GM12878 (cell line): ENCODE data around the gene PARP2. TPM values are rescaled to one million over a fixed set of nuclear protein-coding genes. Genes with fewer than 3 reads are reported as not detected.
A peak's percentile ranks its signal among the peaks of the same experiment; 100 is the strongest.

Experiments
- ATAC-seq: fragments of 200-7000 bp; cut with Tn5 transposase; 3 replicates; pipeline ENCODE4 v1.9.1; 2020; ENCODE audit warnings: mild to moderate bottlenecking, moderate library complexity
- BruUV-seq: library from RNA; stranded (reverse); fragments of 400-500 nt; replicated peaks from 2 replicates; lab custom pipeline; 2021; lab: Mats Ljungman, UMichigan
- CTCF ChIA-PET: fragments of 300-600 bp; sonication (Branson Sonifier 250); formaldehyde crosslinking; extraction: SDS; loops from one replicate; lab custom pipeline; 2021; ENCODE audit warnings: inconsistent platforms; lab: Yijun Ruan, JAX
- POLR2A ChIA-PET: fragments of 350-600 bp; formaldehyde crosslinking; extraction: SDS; loops from one replicate; lab custom pipeline; 2021; ENCODE audit warnings: inconsistent platforms; lab: Charles Lee
- RAD21 ChIA-PET: fragments of 300-600 bp; sonication (Branson Sonifier 250); formaldehyde crosslinking; loops from one replicate; lab custom pipeline; 2023; ENCODE audit warnings: antibody characterized with exemption; ENCODE audit not compliant: unreplicated experiment; lab: Charles Lee
- SMC1A ChIA-PET: fragments of 300-600 bp; sonication (Branson Sonifier 250); formaldehyde crosslinking; loops from one replicate; lab custom pipeline; 2023; ENCODE audit not compliant: unreplicated experiment, uncharacterized antibody; lab: Charles Lee
- DNase-seq: peaks from one replicate; pipeline ENCODE4 v3.0.0-alpha.2; 2011; ENCODE audit warnings: low read depth, low spot score
- FAIRE-seq: peaks from 3 replicates; lab custom pipeline; 2011; peaks lifted over from hg19 to GRCh38; lab: Jason Lieb, UNC
- H2AFZ ChIP-seq: 2 replicates; pipeline ENCODE4 v1.6.0; 2011; ENCODE audit warnings: low read depth, low read length, control low read depth; ENCODE audit not compliant: control insufficient read depth
- H3K27ac ChIP-seq: 2 replicates; pipeline ENCODE4 v1.5.1; 2011; ENCODE audit warnings: control low read depth; ENCODE audit not compliant: control insufficient read depth, insufficient read depth
- H3K27me3 ChIP-seq, 2 experiments: replicated peaks in 1 of 2; 2 replicates each; pipeline versions ENCODE4 v1.6.0 to v1.6.1; 2011; ENCODE audit warnings: low read length in 1 of 2; ENCODE audit not compliant: control insufficient read depth in 2 of 2, insufficient read depth in 2 of 2
- H3K36me3 ChIP-seq, 2 experiments: 2 replicates each; pipeline ENCODE4 v1.5.1; 2011; ENCODE audit warnings: low read length in 1 of 2; ENCODE audit not compliant: control insufficient read depth in 2 of 2, insufficient read depth in 2 of 2
- H3K4me1 ChIP-seq: 2 replicates; pipeline ENCODE4 v1.6.1; 2011; ENCODE audit warnings: mild to moderate bottlenecking, low read length, moderate library complexity, mixed read lengths; ENCODE audit not compliant: control insufficient read depth, insufficient read depth
- H3K4me2 ChIP-seq: 2 replicates; pipeline ENCODE4 v1.6.0; 2011; ENCODE audit warnings: control low read depth; ENCODE audit not compliant: control insufficient read depth, insufficient read depth
- H3K4me3 ChIP-seq: fragments of 200-600 bp; sonication (generic); 2 replicates; pipeline ENCODE4 v1.5.1; 2016
- H3K79me2 ChIP-seq: 2 replicates; pipeline ENCODE4 v1.6.0; 2011; ENCODE audit warnings: low read length; ENCODE audit not compliant: control insufficient read depth, insufficient read depth
- H3K9ac ChIP-seq: 2 replicates; pipeline ENCODE4 v1.8.0; 2011; ENCODE audit warnings: low read length, control low read depth, mixed read lengths; ENCODE audit not compliant: control insufficient read depth, insufficient read depth
- H3K9me3 ChIP-seq: replicated peaks from 3 replicates; pipeline ENCODE4 v1.5.1; 2011; ENCODE audit warnings: mild to moderate bottlenecking, low read length; ENCODE audit not compliant: control insufficient read depth, insufficient read depth
- H4K20me1 ChIP-seq: 2 replicates; pipeline ENCODE4 v1.6.0; 2011; ENCODE audit not compliant: control insufficient read depth, insufficient read depth
- MEF2A ChIP-seq: IDR thresholded peaks from 2 replicates; pipeline ENCODE4 v1.6.1; 2011; ENCODE audit warnings: low read depth, mild to moderate bottlenecking, low read length, moderate library complexity; ENCODE audit not compliant: insufficient read depth
- WGBS: methylation state at CpG from one replicate; pipeline ENCODE4 v1.1.6; 2016; ENCODE audit warnings: low lambda C conversion rate; ENCODE audit not compliant: insufficient replicate concordance, insufficient coverage; ENCODE audit errors: missing lambda C conversion rate; 5-methylcytosine and 5-hydroxymethylcytosine counted together
- in situ Hi-C: fragments of 300-500 bp; cut with MboI; formaldehyde crosslinking; loops from 9 replicates; pipeline ENCODE4 v1.14.3; 2018; ENCODE audit warnings: mixed read lengths
- intact Hi-C: fragments of 100-400 bp; cut with micrococcal nuclease; formaldehyde crosslinking; loops from one replicate; pipeline ENCODE4 v1.14.2; 2022; ENCODE audit not compliant: unreplicated experiment
- polyA plus RNA-seq, 11 experiments: library from polyadenylated mRNA; depleted of rRNA in 4 of 11; unstranded in 6 of 11; stranded (reverse) in 5 of 11; fragments of >200 nt; fragmentation: Nextera tagmentation in 4 of 11; fragmentation: Illumina TruSeq in 1 of 11; extraction: Ambion mirVana in 4 of 11; extraction: Trizol in 1 of 11; gene quantifications; 1 replicate in 1 of 11; 2 replicates in 10 of 11; pipeline versions ENCODE4 v1.2.1 to v1.2.3, GENCODE V29; 2011 to 2016; ENCODE audit warnings: inconsistent platforms in 2 of 11, missing spikeins in 2 of 11, low read depth in 1 of 11
- total RNA-seq, 4 experiments: library from RNA; depleted of rRNA in 3 of 4; stranded (reverse); fragments of >200 nt in 3 of 4; fragmentation: Illumina TruSeq in 1 of 4; extraction: Trizol in 1 of 4; gene quantifications; 2 replicates each; pipeline versions ENCODE4 v1.2.1 to v1.2.3, GENCODE V29; 2013 to 2021
- TF ChIP-seq, protein P1 (sequence below): fragments of 450-650 bp; IDR thresholded peaks from 2 replicates; pipeline ENCODE4 v1.6.1; 2016; ENCODE audit warnings: mild to moderate bottlenecking
- TF ChIP-seq, protein P2 (sequence below), 3 experiments: IDR thresholded peaks in 2 of 3; conservative IDR thresholded peaks in 1 of 3; 2 replicates each; pipeline ENCODE4 v1.5.1; 2011; ENCODE audit warnings: low read depth in 3 of 3, low read length in 3 of 3, mild to moderate bottlenecking in 3 of 3, control low read depth in 2 of 3, moderate library complexity in 2 of 3, inconsistent platforms in 1 of 3, mixed read lengths in 1 of 3; ENCODE audit not compliant: control insufficient read depth in 2 of 3, insufficient read depth in 1 of 3; ENCODE audit errors: extremely low read depth in 1 of 3

PARP2 gene
- total and polyA plus RNA-seq, 10 of the 15 experiments (the other 5 are each of a cell fraction or from before 2014, with no cell fraction given), result 26.7 to 75.4 (median 42.3) TPM

DNA sequence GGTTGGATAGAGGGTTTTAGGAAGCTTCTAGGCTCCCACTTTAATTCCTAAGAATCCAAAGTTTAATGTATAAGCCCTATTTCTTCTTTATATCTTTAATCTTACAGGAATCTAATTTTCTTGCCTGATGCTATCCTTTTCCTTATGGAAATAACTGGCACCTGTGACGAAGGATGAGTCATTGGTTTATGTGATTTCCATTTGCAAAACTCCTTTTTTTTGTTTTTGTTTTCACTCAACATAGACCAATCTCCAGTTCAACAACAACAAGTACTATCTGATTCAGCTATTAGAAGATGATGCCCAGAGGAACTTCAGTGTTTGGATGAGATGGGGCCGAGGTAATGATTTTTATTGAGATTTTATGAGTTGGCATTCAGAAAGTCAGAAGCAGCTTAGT is 6.8 kb downstream of the PARP2 start:
- peaks cover 10 to 20% of the 10 kb centered on the region in 2 experiments for H3K36me3 ChIP-seq
- H3K4me3 ChIP-seq, result no peak overlapping the region
- no peak overlapping the region for H2AFZ ChIP-seq
- WGBS, result 98% methylated on average over 2 of the region's 2 CpGs
- DNase-seq, result no peak
- no peaks in the 10 kb centered on the region for H3K4me1 ChIP-seq
- intact Hi-C loops, result no loop called here
- TF ChIP-seq, protein P1, sequence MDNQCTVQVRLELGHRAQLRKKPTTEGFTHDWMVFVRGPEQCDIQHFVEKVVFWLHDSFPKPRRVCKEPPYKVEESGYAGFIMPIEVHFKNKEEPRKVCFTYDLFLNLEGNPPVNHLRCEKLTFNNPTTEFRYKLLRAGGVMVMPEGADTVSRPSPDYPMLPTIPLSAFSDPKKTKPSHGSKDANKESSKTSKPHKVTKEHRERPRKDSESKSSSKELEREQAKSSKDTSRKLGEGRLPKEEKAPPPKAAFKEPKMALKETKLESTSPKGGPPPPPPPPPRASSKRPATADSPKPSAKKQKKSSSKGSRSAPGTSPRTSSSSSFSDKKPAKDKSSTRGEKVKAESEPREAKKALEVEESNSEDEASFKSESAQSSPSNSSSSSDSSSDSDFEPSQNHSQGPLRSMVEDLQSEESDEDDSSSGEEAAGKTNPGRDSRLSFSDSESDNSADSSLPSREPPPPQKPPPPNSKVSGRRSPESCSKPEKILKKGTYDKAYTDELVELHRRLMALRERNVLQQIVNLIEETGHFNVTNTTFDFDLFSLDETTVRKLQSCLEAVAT, result no peak
- TF ChIP-seq, all 136 proteins: peak for 0
- BruUV-seq, result no TSS peak
- RAD21 ChIA-PET, result interaction anchor here (1.2 to 2.0 kb wide), 2 partner anchors 22 to 257 kb away, joined by 3 to 4 read pairs; no protein-coding TSS in a partner anchor
- Histone ChIP-seq H3K9ac (no peak overlapping the region), H3K27me3 (no peaks in the 10 kb centered on the region), H3K27ac (no peak overlapping the region), H3K4me2 (no peak overlapping the region), H3K9me3 (no peaks in the 10 kb centered on the region), H3K79me2 (no peaks in the 10 kb centered on the region), H4K20me1 (no peaks in the 10 kb centered on the region)
- CTCF ChIA-PET, result interaction anchor here (1.2 to 2.6 kb wide), 2 partner anchors 22 to 65 kb away, joined by 4 to 20 read pairs; no protein-coding TSS in a partner anchor
- ATAC-seq, result no peak
- SMC1A ChIA-PET, result interaction anchor here (0.9 to 2.4 kb wide), 5 partner anchors 15 to 249 kb away, joined by 3 to 13 read pairs (median 4); partner anchors contain the start of gene CCNB1IP1
- in situ Hi-C loops, result no loop called here
- POLR2A ChIA-PET, result no interaction called here
- no peak for FAIRE-seq

DNA sequence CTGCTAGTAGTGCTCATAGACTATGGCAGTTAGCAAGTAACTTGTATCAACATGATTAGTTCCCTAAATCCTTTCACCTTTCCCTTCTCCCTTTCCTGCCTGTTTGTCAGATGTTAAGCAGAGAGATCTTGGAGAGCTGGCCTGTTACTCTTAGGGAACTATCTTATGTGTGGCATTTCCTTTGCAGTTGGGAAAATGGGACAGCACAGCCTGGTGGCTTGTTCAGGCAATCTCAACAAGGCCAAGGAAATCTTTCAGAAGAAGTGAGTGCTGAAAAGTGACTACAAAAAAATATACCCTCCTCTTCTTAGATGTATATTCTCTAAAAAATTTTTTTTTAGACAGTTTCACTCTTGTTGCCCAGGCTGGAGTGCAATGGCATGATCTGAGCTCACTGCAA is 7.4 kb downstream of the PARP2 start:
- Histone ChIP-seq H4K20me1 (no peaks in the 10 kb centered on the region), H3K79me2 (no peaks in the 10 kb centered on the region), H3K9me3 (no peaks in the 10 kb centered on the region), H3K36me3 (peaks cover 10 to 20% of the 10 kb centered on the region in 2 experiments), H2AFZ (no peak overlapping the region), H3K4me2 (no peak overlapping the region), H3K4me1 (no peaks in the 10 kb centered on the region), H3K9ac (no peak overlapping the region), H3K27me3 (no peaks in the 10 kb centered on the region), H3K4me3 (no peak overlapping the region), H3K27ac (no peak overlapping the region)
- ChIA-PET POLR2A (no interaction called here), SMC1A (interaction anchor here (0.9 to 4.2 kb wide), 5 partner anchors 15 to 249 kb away, joined by 3 to 17 read pairs (median 5); no protein-coding TSS in a partner anchor), RAD21 (no interaction called here), CTCF (interaction anchor here (2.6 kb wide), 1 partner anchor 22 kb away, joined by 20 read pairs; no protein-coding TSS in a partner anchor)
- TF ChIP-seq, protein P2, sequence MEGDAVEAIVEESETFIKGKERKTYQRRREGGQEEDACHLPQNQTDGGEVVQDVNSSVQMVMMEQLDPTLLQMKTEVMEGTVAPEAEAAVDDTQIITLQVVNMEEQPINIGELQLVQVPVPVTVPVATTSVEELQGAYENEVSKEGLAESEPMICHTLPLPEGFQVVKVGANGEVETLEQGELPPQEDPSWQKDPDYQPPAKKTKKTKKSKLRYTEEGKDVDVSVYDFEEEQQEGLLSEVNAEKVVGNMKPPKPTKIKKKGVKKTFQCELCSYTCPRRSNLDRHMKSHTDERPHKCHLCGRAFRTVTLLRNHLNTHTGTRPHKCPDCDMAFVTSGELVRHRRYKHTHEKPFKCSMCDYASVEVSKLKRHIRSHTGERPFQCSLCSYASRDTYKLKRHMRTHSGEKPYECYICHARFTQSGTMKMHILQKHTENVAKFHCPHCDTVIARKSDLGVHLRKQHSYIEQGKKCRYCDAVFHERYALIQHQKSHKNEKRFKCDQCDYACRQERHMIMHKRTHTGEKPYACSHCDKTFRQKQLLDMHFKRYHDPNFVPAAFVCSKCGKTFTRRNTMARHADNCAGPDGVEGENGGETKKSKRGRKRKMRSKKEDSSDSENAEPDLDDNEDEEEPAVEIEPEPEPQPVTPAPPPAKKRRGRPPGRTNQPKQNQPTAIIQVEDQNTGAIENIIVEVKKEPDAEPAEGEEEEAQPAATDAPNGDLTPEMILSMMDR (IDR thresholded peaks at IDR 0.05 in 2 of 3, conservative IDR thresholded peaks at IDR 0.05 in 1 of 3; ENCODE audit: control insufficient read depth in 2 of 3, extremely low read depth in 1 of 3, insufficient read depth in 1 of 3, low read depth in 3 of 3, low read length in 3 of 3), result peak in 2 of 3 experiments; percentile 16; a peak in 2 of 6 replicates
- TF ChIP-seq MEF2A, result no peak
- in situ Hi-C loops, result no loop called here
- no peak for ATAC-seq
- no peak for DNase-seq
- intact Hi-C loops, result no loop called here
- no peak for FAIRE-seq
- BruUV-seq, result no TSS peak
